Stimulated activated CD4-positive, alpha-beta T cell treated with anti-CD3 and anti-CD28 coated beads, Interleukin-12 subunit alpha, Interleukin-12 subunit beta, amount 100 ng/mL, for 4 hours (primary cell): ENCODE data around the gene NEU4.
"Not testable (repeated sequence)": the region's sequence is repeated elsewhere in the genome, so short reads cannot be mapped to it uniquely, and the experiment has no call there.

Source experiments
- DNase-seq: peaks from one replicate; pipeline ENCODE4 v3.0.0-alpha.2; 2020

The NEU4 gene

DNA sequence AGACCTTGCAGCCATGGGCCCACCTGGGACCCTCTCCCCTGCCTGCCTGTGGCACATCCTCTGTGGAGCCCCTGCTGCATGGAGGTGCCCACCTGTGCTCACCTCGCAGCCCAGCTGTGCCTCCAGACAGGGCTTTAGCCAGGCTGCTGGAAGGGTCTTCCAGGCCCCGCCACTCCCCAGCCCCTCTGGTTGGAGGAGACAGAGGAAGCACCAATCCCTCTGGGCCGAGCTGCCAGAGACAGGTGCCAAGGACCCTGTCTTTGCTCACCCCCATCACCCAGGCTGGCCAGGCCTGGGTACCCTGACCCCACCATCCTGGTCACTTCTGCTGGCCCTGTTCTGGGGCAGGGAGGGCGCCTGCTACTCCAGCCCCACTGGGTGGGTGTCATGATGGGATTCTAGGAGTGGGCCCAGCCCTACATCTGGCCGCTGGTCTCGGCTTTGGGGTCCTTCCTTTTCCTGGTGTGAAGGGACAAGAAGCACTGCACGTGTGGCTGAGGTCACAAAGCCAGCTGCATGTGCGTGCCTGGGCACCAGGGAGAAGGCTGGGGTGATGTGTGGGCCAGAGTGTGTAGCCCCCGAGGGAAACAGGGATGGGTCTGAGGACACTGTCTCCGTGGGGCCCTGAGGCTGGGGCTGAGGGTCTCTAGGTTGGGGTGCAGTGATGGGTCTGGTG lies 9.3 kb upstream of the NEU4 start:
- no peak for DNase-seq

DNA sequence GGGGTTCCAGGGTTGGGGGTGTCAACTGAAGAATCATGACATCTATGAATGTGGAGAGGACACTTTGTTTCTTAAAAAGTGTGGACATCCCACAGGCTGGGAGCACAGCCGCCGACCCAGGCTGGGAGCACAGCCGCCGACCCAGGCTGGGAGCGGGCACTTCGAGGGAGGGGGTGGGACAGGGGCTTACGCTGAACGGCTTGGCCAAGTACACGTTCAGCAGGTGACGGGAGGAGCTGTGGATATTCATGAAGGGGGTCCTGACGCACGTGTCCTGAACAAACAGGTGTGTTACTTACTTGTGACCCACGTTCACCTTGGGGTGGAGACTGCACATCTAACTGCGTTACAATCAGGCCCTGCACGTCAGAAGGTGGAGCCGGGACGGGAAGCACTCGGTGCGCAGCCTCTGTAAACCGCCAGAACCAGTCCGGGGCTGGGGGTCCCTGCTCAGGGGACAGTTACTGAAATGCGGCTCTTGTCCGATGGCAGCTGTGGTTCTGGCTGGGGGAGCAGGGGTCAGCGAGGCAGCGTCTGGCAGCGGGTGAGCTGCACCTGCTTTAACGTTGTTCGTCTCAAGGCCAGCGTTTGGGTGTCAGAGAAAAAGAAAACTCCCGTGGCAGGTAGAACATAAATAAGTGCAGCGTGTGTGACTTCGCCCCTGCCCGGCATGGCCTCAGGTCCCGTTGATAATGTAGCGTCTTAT lies 8.6 kb upstream of the NEU4 start:
- DNase-seq = not testable (repeated sequence)

DNA sequence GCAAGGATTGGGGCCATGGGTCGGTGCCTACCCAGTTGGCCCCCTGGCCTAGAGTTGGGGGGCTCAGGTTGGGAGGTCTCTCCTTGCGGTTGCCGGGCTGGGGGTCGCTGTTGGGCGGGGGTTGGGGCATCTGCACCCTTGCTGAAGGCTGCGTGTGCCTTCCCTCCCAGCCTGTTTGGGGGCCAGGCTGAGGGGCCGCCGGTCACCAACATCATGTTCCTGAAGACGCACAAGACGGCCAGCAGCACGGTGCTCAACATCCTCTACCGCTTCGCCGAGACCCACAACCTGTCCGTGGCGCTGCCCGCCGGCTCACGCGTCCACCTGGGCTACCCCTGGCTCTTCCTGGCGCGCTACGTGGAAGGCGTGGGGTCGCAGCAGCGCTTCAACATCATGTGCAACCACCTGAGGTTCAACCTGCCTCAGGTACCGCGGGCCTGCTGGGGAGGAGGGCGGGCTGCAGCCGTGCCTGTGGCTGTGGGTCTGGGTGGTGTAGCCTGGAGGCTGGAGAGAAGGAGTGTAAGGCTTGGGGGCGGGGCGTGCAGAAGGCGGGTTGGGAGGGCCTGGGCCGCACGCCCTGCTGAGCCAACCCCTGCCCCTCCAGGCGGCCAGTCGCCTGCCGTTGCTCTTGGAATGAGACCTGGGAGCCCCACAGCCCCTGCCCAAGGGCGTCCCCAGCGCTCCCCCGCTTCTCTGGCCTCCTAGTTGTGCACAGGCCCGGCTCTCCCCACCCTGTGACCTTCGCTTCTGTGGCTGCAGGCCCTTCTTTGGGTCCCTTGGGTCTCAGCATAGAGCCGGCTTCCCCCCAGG lies 7.2 kb upstream of the NEU4 start:
- DNase-seq = no peak

DNA sequence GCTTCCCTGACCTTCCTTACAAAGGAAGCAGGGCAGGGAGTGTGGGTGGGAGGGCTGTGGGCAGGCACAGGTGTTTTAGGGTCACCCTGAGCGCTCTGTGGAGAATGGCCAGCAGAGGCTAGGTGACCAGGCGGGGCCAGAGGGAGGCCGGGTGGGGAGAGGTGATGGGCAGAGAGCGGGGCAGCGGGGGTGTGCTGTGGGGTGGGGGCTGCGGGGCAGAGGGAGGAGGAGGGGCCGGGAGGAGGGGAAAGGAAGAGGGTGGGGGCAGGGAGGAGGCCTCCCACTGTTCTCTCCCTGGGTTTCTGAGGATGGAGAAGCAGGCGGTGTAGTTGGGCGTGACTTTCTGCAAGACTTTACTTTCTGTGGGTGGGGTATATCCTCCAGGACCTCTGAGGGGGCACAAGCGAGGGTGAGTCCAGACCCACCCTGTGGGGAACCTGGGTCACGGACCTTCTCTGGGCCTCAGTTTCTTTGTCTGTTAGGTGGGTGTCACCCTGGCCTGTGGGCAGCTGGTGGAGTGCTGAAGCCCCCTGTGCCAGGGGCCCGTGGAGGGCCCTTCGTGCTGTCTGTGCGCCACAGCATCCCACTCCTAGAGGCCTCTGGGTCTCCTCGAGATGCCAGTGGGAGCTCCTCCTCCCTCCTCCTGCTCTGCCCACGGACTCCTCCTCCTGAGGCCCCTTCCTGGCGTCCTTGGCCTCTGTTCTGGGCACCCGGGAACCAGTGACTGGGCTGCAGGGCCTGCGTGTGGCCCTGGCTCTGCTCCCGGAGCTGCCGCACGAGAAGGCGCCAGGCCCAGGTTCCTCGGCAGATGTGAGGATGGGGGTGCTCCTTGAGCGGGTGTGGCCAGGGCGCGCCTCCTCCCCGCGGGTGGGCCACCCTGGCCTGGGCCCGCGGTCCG lies 6.3 kb upstream of the NEU4 start:
- DNase-seq = no peak

DNA sequence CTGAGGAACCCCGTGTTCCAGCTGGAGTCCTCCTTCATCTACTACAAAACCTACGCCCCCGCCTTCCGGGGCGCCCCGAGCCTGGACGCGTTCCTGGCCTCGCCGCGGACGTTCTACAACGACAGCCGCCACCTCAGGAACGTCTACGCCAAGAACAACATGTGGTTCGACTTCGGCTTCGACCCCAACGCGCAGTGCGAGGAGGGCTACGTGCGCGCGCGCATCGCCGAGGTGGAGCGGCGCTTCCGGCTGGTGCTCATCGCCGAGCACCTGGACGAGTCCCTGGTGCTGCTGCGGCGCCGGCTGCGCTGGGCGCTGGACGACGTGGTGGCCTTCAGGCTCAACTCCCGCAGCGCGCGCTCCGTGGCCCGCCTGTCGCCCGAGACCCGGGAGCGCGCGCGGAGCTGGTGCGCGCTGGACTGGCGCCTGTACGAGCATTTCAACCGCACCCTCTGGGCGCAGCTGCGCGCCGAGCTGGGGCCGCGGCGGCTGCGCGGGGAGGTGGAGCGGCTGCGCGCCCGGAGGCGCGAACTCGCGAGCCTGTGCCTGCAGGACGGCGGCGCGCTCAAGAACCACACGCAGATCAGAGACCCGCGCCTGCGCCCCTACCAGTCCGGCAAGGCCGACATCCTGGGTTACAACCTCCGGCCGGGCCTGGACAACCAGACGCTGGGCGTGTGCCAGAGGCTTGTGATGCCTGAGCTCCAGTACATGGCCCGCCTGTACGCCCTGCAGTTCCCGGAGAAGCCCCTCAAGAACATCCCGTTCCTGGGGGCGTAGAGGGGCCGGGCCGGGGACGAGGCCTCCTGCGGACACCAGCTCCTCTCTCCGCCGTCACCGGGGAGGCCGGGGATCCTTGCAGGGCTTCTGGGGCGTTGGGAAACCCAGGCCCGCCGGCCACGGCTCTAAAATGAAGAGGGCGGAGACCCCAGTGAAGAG lies 5.3 kb upstream of the NEU4 start:
- DNase-seq = peak; percentile 40

DNA sequence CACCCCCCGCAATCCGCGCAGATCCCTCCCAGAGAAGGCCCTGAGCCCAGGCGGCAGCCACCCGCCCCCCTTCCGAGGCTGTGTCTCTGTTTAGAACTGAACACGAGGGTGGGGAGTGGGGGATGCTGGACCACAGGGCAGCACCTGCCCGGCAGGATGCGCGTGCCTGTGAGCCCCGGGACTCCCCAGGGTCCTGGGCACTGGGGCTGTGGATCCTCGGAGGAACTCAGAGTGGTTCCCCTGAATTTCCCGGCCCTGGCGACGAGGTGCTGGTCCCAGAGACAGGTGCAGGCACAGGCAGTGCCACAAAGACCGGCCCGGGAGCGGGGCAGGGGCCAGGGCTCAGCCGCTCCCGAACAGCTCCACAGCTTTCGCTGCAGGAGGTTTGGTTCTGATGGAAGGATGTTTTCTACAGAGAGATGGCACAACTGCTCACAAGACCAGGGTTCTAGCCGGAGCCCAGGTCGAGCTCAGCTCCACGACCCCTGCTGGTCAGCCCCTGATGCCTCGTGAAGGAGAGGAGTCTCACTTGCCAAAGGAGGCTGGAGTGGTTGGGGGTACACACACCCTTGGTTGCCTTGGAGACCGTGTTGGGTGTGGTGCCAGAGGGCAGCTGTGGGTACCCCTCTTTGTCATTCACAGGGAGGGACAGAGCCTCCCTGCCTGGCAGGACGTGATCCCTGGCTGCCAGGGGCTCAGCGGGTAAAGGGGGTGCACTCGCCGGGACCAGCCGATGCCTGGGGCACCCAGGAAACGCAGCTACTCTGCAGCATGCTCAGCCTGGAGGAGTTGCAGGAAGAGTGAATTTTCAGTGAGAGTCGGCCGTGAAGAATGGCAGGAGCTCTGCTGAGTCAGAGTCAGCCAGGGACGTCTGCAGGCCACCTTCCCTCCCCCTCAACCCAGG lies 4.4 kb upstream of the NEU4 start:
- peak; percentile 12 for DNase-seq

DNA sequence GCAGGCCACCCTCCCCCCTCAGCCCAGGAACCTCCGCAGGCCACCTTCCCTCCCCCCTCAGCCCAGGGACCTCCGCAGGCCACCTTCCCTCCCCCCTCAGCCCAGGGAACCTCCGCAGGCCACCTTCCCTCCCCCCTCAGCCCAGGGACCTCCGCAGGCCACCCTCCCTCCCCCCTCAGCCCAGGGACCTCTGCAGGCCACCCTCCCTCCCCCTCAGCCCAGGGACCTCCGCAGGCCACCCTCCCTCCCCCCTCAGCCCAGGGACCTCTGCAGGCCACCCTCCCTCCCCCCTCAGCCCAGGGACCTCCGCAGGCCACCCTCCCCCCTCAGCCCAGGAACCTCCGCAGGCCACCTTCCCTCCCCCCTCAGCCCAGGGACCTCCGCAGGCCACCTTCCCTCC lies 2.8 kb upstream of the NEU4 start:
- not testable (repeated sequence) for DNase-seq

GRCh38 chr2:241808051-241808720 lies 807 bp upstream of the NEU4 start:
- DNase-seq = no peak

DNA sequence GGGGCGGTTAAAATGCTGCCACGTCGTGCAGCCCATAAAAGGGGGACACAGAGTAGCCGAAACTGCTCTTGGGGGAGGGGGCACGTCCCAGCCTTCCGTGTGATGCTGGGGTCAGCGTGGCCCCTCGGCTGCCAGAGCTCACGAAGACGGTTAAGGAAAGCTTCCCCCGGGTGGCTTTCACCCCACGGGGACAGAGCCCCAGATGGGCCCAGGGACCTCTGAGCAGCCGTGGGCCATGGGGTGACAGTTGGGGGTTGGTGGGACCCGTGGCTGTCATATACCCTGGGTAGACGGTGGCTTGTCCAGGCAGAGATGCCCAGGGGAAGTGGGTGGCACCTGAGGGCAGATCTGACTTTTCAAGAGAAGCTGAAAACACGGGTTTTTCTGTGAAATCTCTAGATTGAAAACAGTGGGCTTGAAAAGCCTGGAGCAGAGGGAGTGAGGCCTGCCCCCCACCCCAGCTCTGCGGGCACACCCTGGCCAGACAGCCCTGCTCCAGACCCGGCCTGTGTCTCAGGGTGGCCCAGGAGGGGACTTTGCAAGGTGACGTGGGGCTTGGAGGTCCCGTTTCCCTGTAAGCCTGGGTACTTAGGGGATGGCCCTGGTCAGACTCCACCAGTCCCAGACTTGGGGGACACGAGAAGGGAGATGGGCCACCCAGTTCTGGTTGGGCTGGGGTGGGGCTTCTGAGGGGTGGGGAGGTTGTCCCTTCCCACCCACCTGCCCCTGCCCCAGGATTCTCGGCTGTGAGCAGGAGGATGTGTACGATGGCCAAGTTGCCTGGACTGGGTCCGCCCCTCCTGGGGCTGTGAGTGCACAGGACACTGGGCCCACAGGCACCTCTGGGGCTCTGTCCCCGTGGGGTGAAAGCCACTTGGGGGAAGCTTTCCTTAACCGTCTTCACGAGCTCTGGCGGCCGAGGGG lies 652 bp downstream of the NEU4 start:
- no peak for DNase-seq

- no peak for DNase-seq
Measured at GRCh38 chr2:241810307-241811200, 1.6 kb downstream of the NEU4 start.

DNA sequence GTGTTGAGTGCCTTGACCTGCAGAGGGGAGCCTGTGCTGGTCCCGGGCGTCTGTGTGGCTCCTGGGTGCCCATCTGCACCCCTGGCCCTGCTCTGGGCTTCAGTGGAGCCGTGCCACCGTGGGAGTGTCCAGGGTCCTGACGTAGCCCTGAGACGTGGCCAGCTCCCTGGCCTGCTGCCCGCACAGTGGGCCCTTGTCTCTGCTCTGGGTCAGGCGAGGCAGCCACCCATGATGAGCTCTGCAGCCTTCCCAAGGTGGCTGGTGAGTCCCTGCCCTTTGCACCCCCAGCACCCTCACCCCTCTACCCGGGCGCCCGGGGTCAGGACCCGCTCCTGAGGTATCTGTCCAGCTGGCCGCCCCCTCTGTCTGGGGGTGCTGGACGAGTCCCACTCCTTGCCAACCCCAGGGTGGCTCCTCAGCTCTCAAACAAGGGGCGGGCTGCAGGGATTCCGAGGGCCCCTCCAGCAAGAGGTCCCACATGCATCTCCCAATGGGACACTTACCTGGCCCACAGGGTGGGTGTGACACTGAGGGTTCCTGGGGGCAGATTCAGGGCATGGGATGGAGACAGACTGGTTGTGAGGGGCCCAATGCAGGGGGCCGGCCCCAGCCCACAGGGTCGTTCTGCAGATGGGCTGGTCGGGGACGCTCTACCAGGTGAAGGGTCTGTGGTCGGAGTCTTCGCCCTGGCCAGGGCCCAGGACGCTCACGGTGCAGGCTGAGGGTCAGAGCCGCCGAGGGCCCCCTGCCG lies 2.4 kb downstream of the NEU4 start:
- DNase-seq = no peak

GRCh38 chr2:241811952-241812729 lies 3.1 kb downstream of the NEU4 start:
- no peak for DNase-seq

DNA sequence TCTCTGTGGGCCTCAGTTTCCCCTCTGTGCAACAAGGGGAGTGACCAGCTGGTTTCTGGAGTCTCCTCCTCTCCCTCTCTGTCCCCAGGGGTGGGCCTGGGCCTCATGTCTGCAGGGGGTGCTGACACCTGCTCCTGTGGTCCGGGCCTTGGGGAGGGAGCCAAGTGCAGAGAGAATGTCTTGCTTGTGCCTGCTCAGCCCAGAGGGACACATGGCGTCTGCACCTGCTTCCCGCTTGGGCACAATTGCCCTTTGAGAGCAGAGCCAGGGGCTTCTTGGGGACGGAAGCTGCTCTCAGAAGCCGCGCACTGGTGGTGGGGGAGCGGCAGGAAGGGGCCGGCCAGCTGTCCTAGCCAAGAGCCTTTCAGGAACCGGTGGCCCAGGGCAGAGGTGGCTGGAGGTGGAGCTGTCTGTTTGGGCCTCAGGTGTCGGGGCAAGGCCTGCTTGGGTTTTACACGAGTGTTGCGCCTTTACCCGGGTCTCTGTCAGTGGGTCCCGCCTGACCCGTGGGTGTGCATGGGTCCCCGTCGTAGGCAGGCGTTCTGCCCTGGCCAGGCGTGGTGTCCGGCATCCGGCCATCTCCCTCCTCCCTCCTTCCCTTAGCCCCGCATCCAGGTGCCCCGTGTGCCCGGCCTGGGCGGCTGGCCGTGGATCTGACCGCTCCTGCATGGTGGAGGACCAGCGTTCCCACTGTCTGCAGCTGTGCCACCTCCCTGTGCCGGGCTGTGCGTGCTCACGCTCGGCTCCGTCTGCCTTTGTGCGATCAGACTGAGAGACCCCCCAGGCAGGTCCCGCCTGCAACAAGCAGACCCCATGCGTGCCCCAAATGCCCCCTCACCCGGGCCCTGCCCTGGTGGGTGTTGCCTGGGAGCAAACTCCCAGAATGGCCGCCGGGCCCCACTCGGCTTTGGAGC lies 4.0 kb downstream of the NEU4 start:
- DNase-seq = no peak

DNA sequence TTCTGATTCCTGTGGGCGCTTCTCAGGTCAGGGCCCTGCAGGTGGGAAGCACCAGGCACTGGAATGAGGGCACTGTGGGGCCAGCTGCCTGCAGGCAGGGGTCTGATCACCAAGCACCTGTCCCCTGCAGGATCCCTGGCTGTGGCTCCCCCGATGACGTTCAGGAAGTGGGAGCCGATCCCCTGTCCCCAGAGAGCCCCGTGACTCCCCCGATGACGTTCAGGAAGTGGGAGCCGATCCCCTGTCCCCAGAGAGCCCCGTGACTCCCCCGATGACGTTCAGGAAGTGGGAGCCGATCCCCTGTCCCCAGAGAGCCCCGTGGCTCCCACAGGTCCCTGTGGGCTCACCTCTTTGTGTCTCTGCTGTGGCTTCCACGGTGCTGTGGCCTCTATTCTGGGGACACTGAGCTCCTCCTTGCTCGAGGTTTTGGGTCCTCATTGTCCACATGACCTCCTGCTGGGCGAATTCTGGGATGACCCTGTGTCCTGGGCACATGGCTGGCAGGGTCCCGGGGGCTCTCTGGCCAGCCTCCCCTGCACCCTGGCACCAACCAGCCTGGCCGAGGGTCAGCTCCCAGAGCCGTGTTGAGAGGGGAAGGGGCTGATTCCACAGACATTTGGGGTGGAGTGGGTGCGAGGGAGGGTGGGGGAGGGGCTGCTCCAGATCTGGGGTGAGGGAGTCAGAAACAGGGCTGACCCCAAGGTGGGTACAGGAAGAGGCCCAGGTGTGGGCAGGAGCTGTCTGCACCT lies 4.8 kb downstream of the NEU4 start:
- no peak for DNase-seq

DNA sequence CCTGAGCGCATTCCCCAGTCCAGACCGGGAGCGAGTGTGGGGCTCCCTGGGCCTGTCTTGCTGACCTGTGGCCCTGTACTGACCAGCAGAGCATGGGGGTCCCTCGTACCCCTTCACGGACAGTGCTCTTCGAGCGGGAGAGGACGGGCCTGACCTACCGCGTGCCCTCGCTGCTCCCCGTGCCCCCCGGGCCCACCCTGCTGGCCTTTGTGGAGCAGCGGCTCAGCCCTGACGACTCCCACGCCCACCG lies 5.3 kb downstream of the NEU4 start:
- no peak for DNase-seq
